ENCODE measurements around the gene PRSS1. TPM values are rescaled to one million over a fixed set of nuclear protein-coding genes. Genes with fewer than 3 reads are reported as not detected.

Gene PRSS1
- total and polyA plus RNA-seq, 2 of the 8 experiments (the other 6 are each of a cell fraction or from before 2014, with no cell fraction given): 0.09 TPM; not detected in 1

GRCh38 chr7:142746264-142746663, 3.0 kb upstream of the PRSS1 start:
- ChIA-PET CTCF (ENCODE audit: partially characterized antibody) (interaction anchor here (0.6 to 1.4 kb wide), 6 partner anchors 10 to 401 kb away, joined by 3 to 4 read pairs (median 3); no protein-coding TSS in a partner anchor), POLR2A (ENCODE audit: partially characterized antibody) (interaction anchor here (0.8 kb wide), 1 partner anchor 51 kb away, joined by 3 read pairs; no protein-coding TSS in a partner anchor)
- H4K8ac ChIP-seq (ENCODE audit: extremely low read depth, insufficient read depth, low read length): no peak overlapping the region
- H4K5ac ChIP-seq (ENCODE audit: insufficient read length, low read depth, low read length): no peak overlapping the region
- no peaks in the 10 kb centered on the region for H3K36me3 ChIP-seq (ENCODE audit: control insufficient read depth in 2 of 4, insufficient read depth in 4 of 4, low read length in 3 of 4)
- no peak overlapping the region for H2BK20ac ChIP-seq (ENCODE audit: low read length)
- no peak overlapping the region for H3K18ac ChIP-seq (ENCODE audit: extremely low read depth, low read length)
- DNase-seq (ENCODE audit: low read depth in 1 of 2, low spot score in 2 of 2): no peak
- H4K20me1 ChIP-seq (replicated peaks in 1 of 2; ENCODE audit: control insufficient read depth in 1 of 2, insufficient read depth in 2 of 2, low read length in 2 of 2): no peaks in the 10 kb centered on the region
- H2AFZ ChIP-seq (ENCODE audit: low read length): no peak overlapping the region
- no peaks in the 10 kb centered on the region for H3K79me2 ChIP-seq (ENCODE audit: control insufficient read depth in 1 of 2, insufficient read depth in 2 of 2, low read length in 2 of 2)
- no peak overlapping the region for H3K4me3 ChIP-seq (ENCODE audit: extremely low read depth in 1 of 4, insufficient read depth in 2 of 4, low read depth in 3 of 4, low read length in 4 of 4)
- FAIRE-seq: no peak
- WGBS, 2 experiments (ENCODE audit: extremely low coverage in 1 of 2, insufficient coverage in 1 of 2, insufficient read length in 1 of 2, insufficient replicate concordance in 2 of 2, low coverage in 1 of 2, low lambda C conversion rate in 2 of 2, missing lambda C conversion rate in 1 of 2): 89% methylated on average over 3 of the region's 3 CpGs; no CpG with 5 or more reads in 1 of the 2 experiments
- no peaks in the 10 kb centered on the region for H3K23me2 ChIP-seq (ENCODE audit: low read depth, low read length)
- no peak overlapping the region for H4K91ac ChIP-seq (replicated peaks; ENCODE audit: insufficient read length, low read length)
- no peak overlapping the region for H2AK5ac ChIP-seq (ENCODE audit: low read depth, low read length)
- no peak overlapping the region for H3K4ac ChIP-seq (replicated peaks; ENCODE audit: insufficient read length, low read depth, low read length)
- H3K27ac ChIP-seq (ENCODE audit: low read depth, low read length): no peak overlapping the region
- no peak overlapping the region for H3K14ac ChIP-seq (ENCODE audit: insufficient read length)
- H2BK5ac ChIP-seq (ENCODE audit: low read depth, low read length): no peak overlapping the region
- no peak overlapping the region for H3K4me2 ChIP-seq (ENCODE audit: insufficient read depth in 1 of 2, low read depth in 2 of 2, low read length in 2 of 2)
- TF ChIP-seq, protein P1, sequence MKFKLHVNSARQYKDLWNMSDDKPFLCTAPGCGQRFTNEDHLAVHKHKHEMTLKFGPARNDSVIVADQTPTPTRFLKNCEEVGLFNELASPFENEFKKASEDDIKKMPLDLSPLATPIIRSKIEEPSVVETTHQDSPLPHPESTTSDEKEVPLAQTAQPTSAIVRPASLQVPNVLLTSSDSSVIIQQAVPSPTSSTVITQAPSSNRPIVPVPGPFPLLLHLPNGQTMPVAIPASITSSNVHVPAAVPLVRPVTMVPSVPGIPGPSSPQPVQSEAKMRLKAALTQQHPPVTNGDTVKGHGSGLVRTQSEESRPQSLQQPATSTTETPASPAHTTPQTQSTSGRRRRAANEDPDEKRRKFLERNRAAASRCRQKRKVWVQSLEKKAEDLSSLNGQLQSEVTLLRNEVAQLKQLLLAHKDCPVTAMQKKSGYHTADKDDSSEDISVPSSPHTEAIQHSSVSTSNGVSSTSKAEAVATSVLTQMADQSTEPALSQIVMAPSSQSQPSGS (IDR thresholded peaks at IDR 0.05; ENCODE audit: low read length): no peak
- TF ChIP-seq EGR1 (IDR thresholded peaks at IDR 0.05; ENCODE audit: borderline replicate concordance, low read depth, low read length): no peak
- no peak for TF ChIP-seq KDM4A (IDR thresholded peaks at IDR 0.05; ENCODE audit: low read depth, low read length, severe bottlenecking)
- TF ChIP-seq RNF2 (IDR thresholded peaks at IDR 0.05; ENCODE audit: borderline replicate concordance, low read depth, low read length, missing control alignments, poor library complexity, severe bottlenecking): no peak
- TF ChIP-seq KDM5A (IDR thresholded peaks at IDR 0.05; ENCODE audit: low read length): no peak
- no peak for TF ChIP-seq JUND (IDR thresholded peaks at IDR 0.05; ENCODE audit: low read length)
- TF ChIP-seq POLR2AphosphoS5 (IDR thresholded peaks at IDR 0.05; ENCODE audit: low read depth, low read length): no peak
- TF ChIP-seq BRCA1 (IDR thresholded peaks at IDR 0.05; ENCODE audit: low read depth, low read length): no peak
- TF ChIP-seq, protein P2, sequence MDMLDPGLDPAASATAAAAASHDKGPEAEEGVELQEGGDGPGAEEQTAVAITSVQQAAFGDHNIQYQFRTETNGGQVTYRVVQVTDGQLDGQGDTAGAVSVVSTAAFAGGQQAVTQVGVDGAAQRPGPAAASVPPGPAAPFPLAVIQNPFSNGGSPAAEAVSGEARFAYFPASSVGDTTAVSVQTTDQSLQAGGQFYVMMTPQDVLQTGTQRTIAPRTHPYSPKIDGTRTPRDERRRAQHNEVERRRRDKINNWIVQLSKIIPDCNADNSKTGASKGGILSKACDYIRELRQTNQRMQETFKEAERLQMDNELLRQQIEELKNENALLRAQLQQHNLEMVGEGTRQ (IDR thresholded peaks at IDR 0.05; ENCODE audit: low read length): no peak
- TF ChIP-seq CTBP2 (IDR thresholded peaks at IDR 0.05; ENCODE audit: borderline replicate concordance, insufficient read depth, insufficient read length, low read length): no peak
- no peak for TF ChIP-seq SIRT6 (IDR thresholded peaks at IDR 0.05; ENCODE audit: low read length)
- no peak overlapping the region for H3K23ac ChIP-seq (ENCODE audit: insufficient read length)
- H3K9ac ChIP-seq (replicated peaks in 1 of 4; ENCODE audit: extremely low read depth in 1 of 4, low read depth in 3 of 4, low read length in 3 of 4): no peak overlapping the region
- H3K79me1 ChIP-seq (ENCODE audit: low read depth, low read length): no peaks in the 10 kb centered on the region
- H2BK120ac ChIP-seq (replicated peaks; ENCODE audit: low read depth, low read length): no peak overlapping the region
- no peaks in the 10 kb centered on the region for H3K9me3 ChIP-seq (ENCODE audit: insufficient read depth in 2 of 2, low read depth in 1 of 2, low read length in 1 of 2)
- H3K56ac ChIP-seq (replicated peaks; ENCODE audit: insufficient read length, low read depth, low read length): no peak overlapping the region
- no peaks in the 10 kb centered on the region for H3K27me3 ChIP-seq (replicated peaks in 1 of 4; ENCODE audit: control insufficient read depth in 3 of 4, extremely low read depth in 1 of 4, insufficient read depth in 3 of 4, low read length in 3 of 4)
- no peak overlapping the region for H2BK15ac ChIP-seq (ENCODE audit: low read length)
- H3K4me1 ChIP-seq (replicated peaks in 1 of 4; ENCODE audit: control insufficient read depth in 3 of 4, insufficient read depth in 4 of 4, low read length in 3 of 4): no peaks in the 10 kb centered on the region
- no peak overlapping the region for H2BK12ac ChIP-seq (ENCODE audit: low read depth, low read length)

All from H1 (cell line).